ENCODE data around the gene SLC17A1. TPM values are rescaled to one million over a fixed set of nuclear protein-coding genes. Genes with fewer than 3 reads are reported as not detected.

Gene SLC17A1
- polyA plus RNA-seq, 1 donor (not counting 4 experiments of a cell fraction or from before 2014, with no cell fraction given): not detected

GRCh38 chr6:25777031-25777430, 54.8 kb downstream of the SLC17A1 start:
- FAIRE-seq: no peak
- TF ChIP-seq CTCF (optimal IDR thresholded peaks at IDR 0.05 in 1 of 3, IDR thresholded peaks at IDR 0.05 in 1 of 3, conservative IDR thresholded peaks at IDR 0.05 in 1 of 3; ENCODE audit: extremely low read depth in 1 of 3, insufficient read depth in 2 of 3, low read length in 3 of 3): no peak
- TF ChIP-seq EZH2 (IDR thresholded peaks at IDR 0.05; ENCODE audit: low read length): no peak

GRCh38 chr6:25774120-25774715, 57.6 kb downstream of the SLC17A1 start:
- TF ChIP-seq CTCF (optimal IDR thresholded peaks at IDR 0.05 in 1 of 3, IDR thresholded peaks at IDR 0.05 in 1 of 3, conservative IDR thresholded peaks at IDR 0.05 in 1 of 3; ENCODE audit: extremely low read depth in 1 of 3, insufficient read depth in 2 of 3, low read length in 3 of 3): no peak
- no peak for TF ChIP-seq EZH2 (IDR thresholded peaks at IDR 0.05; ENCODE audit: low read length)
- no peaks in the 10 kb centered on the region for H3K9me3 ChIP-seq (ENCODE audit: control insufficient read depth, low read depth, low read length)
- no peaks in the 10 kb centered on the region for H3K36me3 ChIP-seq (ENCODE audit: control insufficient read depth in 2 of 2, extremely low read depth in 1 of 2, insufficient read depth in 2 of 2, low read length in 2 of 2)
- H3K4me2 ChIP-seq (ENCODE audit: control insufficient read depth, extremely low read depth, insufficient read depth, low read depth, low read length): no peak overlapping the region
- H3K4me3 ChIP-seq (ENCODE audit: control insufficient read depth in 2 of 3, extremely low read depth in 1 of 3, insufficient read depth in 2 of 3, low read depth in 1 of 3, low read length in 3 of 3): no peak overlapping the region
- peaks cover 2% of the 10 kb centered on the region for H3K27me3 ChIP-seq (ENCODE audit: control insufficient read depth, extremely low read depth, insufficient read depth, low read length)
- no peak overlapping the region for H2AFZ ChIP-seq (ENCODE audit: control insufficient read depth, low read length)
- FAIRE-seq (no peak), DNase-seq (ENCODE audit: low read depth, low spot score) (no peak)
- H3K27ac ChIP-seq (ENCODE audit: control insufficient read depth, insufficient read depth, low read length): no peak overlapping the region
- no peaks in the 10 kb centered on the region for H3K4me1 ChIP-seq (ENCODE audit: control insufficient read depth, extremely low read depth, insufficient read depth, low read length)
- H3K9me1 ChIP-seq (ENCODE audit: control insufficient read depth, extremely low read depth, insufficient read depth, low read length): no peaks in the 10 kb centered on the region
- H3K79me2 ChIP-seq (ENCODE audit: control insufficient read depth, insufficient read depth, low read length): no peaks in the 10 kb centered on the region
- dilution Hi-C loops (cut with MboI; ENCODE audit: extremely low pct_ligation_motif_present, low sequenced_read_pairs): no loop called here
- no peak overlapping the region for H3K9ac ChIP-seq (ENCODE audit: control insufficient read depth, extremely low read depth, insufficient read depth, low read length)
- no peaks in the 10 kb centered on the region for H4K20me1 ChIP-seq (ENCODE audit: control insufficient read depth, extremely low read depth, insufficient read depth, low read length)

More at GRCh38 chr6:25777031-25777430, 54.8 kb downstream of the SLC17A1 start:
- Histone ChIP-seq H3K9ac (ENCODE audit: control insufficient read depth, extremely low read depth, insufficient read depth, low read length) (no peak overlapping the region), H3K36me3 (ENCODE audit: control insufficient read depth in 2 of 2, extremely low read depth in 1 of 2, insufficient read depth in 2 of 2, low read length in 2 of 2) (no peaks in the 10 kb centered on the region), H3K4me1 (ENCODE audit: control insufficient read depth, extremely low read depth, insufficient read depth, low read length) (no peaks in the 10 kb centered on the region), H3K9me1 (ENCODE audit: control insufficient read depth, extremely low read depth, insufficient read depth, low read length) (no peaks in the 10 kb centered on the region), H3K4me2 (ENCODE audit: control insufficient read depth, extremely low read depth, insufficient read depth, low read depth, low read length) (no peak overlapping the region), H3K27ac (ENCODE audit: control insufficient read depth, insufficient read depth, low read length) (no peak overlapping the region), H3K4me3 (ENCODE audit: control insufficient read depth in 2 of 3, extremely low read depth in 1 of 3, insufficient read depth in 2 of 3, low read depth in 1 of 3, low read length in 3 of 3) (no peak overlapping the region), H4K20me1 (ENCODE audit: control insufficient read depth, extremely low read depth, insufficient read depth, low read length) (no peaks in the 10 kb centered on the region), H3K27me3 (ENCODE audit: control insufficient read depth, extremely low read depth, insufficient read depth, low read length) (peaks cover 2% of the 10 kb centered on the region), H3K79me2 (ENCODE audit: control insufficient read depth, insufficient read depth, low read length) (no peaks in the 10 kb centered on the region), H2AFZ (ENCODE audit: control insufficient read depth, low read length) (no peak overlapping the region), H3K9me3 (ENCODE audit: control insufficient read depth, low read depth, low read length) (no peaks in the 10 kb centered on the region)
- DNase-seq (ENCODE audit: low read depth, low spot score): no peak
- dilution Hi-C loops (cut with MboI; ENCODE audit: extremely low pct_ligation_motif_present, low sequenced_read_pairs): loop anchor here (5.0 kb wide), 1 partner anchor 95 kb away; no protein-coding TSS in a partner anchor

Measured in keratinocyte (primary cell).